ENCODE measurements around the gene SRGAP2B.
"Not testable (repeated sequence)": the region's sequence is repeated elsewhere in the genome, so short reads cannot be mapped to it uniquely, and the experiment has no call there.

- TF ChIP-seq ZNF622 (IDR thresholded peaks at IDR 0.05); RELA (IDR thresholded peaks at IDR 0.05; ENCODE audit: borderline replicate concordance, partially characterized antibody); MTA3 (IDR thresholded peaks at IDR 0.05; ENCODE audit: borderline replicate concordance, low read length); RAD21 (IDR thresholded peaks at IDR 0.05; ENCODE audit: insufficient read depth, low read depth, low read length); CUX1 (IDR thresholded peaks at IDR 0.05; ENCODE audit: insufficient replicate concordance, low read depth, low read length); ZNF384 (IDR thresholded peaks at IDR 0.05; ENCODE audit: borderline replicate concordance, low read depth, low read length); ZSCAN29 (IDR thresholded peaks at IDR 0.05): not testable (repeated sequence)
- TF ChIP-seq, protein P1, sequence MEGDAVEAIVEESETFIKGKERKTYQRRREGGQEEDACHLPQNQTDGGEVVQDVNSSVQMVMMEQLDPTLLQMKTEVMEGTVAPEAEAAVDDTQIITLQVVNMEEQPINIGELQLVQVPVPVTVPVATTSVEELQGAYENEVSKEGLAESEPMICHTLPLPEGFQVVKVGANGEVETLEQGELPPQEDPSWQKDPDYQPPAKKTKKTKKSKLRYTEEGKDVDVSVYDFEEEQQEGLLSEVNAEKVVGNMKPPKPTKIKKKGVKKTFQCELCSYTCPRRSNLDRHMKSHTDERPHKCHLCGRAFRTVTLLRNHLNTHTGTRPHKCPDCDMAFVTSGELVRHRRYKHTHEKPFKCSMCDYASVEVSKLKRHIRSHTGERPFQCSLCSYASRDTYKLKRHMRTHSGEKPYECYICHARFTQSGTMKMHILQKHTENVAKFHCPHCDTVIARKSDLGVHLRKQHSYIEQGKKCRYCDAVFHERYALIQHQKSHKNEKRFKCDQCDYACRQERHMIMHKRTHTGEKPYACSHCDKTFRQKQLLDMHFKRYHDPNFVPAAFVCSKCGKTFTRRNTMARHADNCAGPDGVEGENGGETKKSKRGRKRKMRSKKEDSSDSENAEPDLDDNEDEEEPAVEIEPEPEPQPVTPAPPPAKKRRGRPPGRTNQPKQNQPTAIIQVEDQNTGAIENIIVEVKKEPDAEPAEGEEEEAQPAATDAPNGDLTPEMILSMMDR (IDR thresholded peaks at IDR 0.05 in 2 of 3, conservative IDR thresholded peaks at IDR 0.05 in 1 of 3; ENCODE audit: control insufficient read depth in 2 of 3, extremely low read depth in 1 of 3, insufficient read depth in 1 of 3, low read depth in 3 of 3, low read length in 3 of 3) = not testable (repeated sequence)
- TF ChIP-seq, protein P2, sequence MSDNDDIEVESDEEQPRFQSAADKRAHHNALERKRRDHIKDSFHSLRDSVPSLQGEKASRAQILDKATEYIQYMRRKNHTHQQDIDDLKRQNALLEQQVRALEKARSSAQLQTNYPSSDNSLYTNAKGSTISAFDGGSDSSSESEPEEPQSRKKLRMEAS (IDR thresholded peaks at IDR 0.05; ENCODE audit: low read depth, low read length) = not testable (repeated sequence)
Measured at GRCh38 chr1:145074021-145074559, 21.0 kb downstream of the SRGAP2B start.

Data from GM12878 (cell line).